Tibial artery (tissue), 4 donors: ENCODE data around the gene ROBO2.

ENCODE experiments used
- DNase-seq, 2 donors: peaks; one replicate each; pipeline ENCODE4 v3.0.0-alpha.2; 2019
- H3K27ac ChIP-seq, 2 donors: fragments of 200-600 bp; sonication (generic) in 1 of 2; 1 replicate in 1 of 2; 2 replicates in 1 of 2; pipeline ENCODE4 v1.5.1; 2018 to 2019; ENCODE audit warnings: mild to moderate bottlenecking in 1 of 2
- H3K27me3 ChIP-seq, 2 donors: fragments of 200-600 bp; sonication (generic) in 1 of 2; one replicate each; pipeline versions ENCODE4 v1.5.1 to v1.6.0; 2016 to 2019
- H3K36me3 ChIP-seq, 3 donors: fragments of 200-600 bp; sonication (generic) in 2 of 3; one replicate each; pipeline ENCODE4 v1.5.1; 2016 to 2019; ENCODE audit warnings: mild to moderate bottlenecking in 2 of 3
- H3K4me1 ChIP-seq, 4 donors: fragments of 200-600 bp; sonication (generic) in 2 of 4; 1 replicate in 3 of 4; 2 replicates in 1 of 4; pipeline ENCODE4 v1.5.1; 2016 to 2019
- H3K4me3 ChIP-seq, 2 donors: fragments of 200-600 bp; sonication (generic) in 1 of 2; 1 replicate in 1 of 2; 2 replicates in 1 of 2; pipeline ENCODE4 v1.5.1; 2018 to 2019; ENCODE audit warnings: mild to moderate bottlenecking in 2 of 2
- H3K9me3 ChIP-seq, 3 donors: fragments of 200-600 bp; sonication (generic) in 1 of 3; one replicate each; pipeline ENCODE4 v1.5.1; 2016 to 2019
- CTCF ChIP-seq, 2 experiments: fragments of 200-600 bp in 1 of 2; fragments of 450-650 bp in 1 of 2; IDR thresholded peaks; one replicate each; pipeline ENCODE4 v1.5.1; 2017 to 2019; ENCODE audit warnings: antibody characterized with exemption in 2 of 2, mild to moderate bottlenecking in 1 of 2, moderate library complexity in 1 of 2
- intact Hi-C: fragments of 100-400 bp; cut with DNase I; formaldehyde crosslinking; loops from one replicate; pipeline ENCODE4 v1.15.0; 2023; ENCODE audit warnings: low total_unique reads

Gene ROBO2

GRCh38 chr3:77042343-77042742, 2.4 kb downstream of the ROBO2 start:
- DNase-seq, result no peak
- Histone ChIP-seq H3K9me3 (no peaks in the 10 kb centered on the region), H3K4me3 (no peak overlapping the region), H3K27me3 (no peaks in the 10 kb centered on the region), H3K36me3 (no peaks in the 10 kb centered on the region), H3K27ac (no peak overlapping the region), H3K4me1 (peaks cover 0 to 22% (median 12%) of the 10 kb centered on the region in 4 donors)
- TF ChIP-seq CTCF (IDR thresholded peaks at IDR 0.05), result no peak
- intact Hi-C loops, result loop anchor here (5.0 kb wide), 2 partner anchors 210 to 1600 kb away; no protein-coding TSS in a partner anchor

GRCh38 chr3:77042882-77043281, 3.0 kb downstream of the ROBO2 start:
- TF ChIP-seq CTCF (IDR thresholded peaks at IDR 0.05), result no peak
- Histone ChIP-seq H3K4me3 (no peak overlapping the region), H3K9me3 (no peaks in the 10 kb centered on the region), H3K4me1 (peaks cover 0 to 22% (median 12%) of the 10 kb centered on the region in 4 donors), H3K36me3 (no peaks in the 10 kb centered on the region), H3K27me3 (no peaks in the 10 kb centered on the region), H3K27ac (no peak overlapping the region)
- DNase-seq, result no peak
- intact Hi-C loops, result loop anchor here (5.0 kb wide), 2 partner anchors 209 to 1599 kb away; no protein-coding TSS in a partner anchor

DNA sequence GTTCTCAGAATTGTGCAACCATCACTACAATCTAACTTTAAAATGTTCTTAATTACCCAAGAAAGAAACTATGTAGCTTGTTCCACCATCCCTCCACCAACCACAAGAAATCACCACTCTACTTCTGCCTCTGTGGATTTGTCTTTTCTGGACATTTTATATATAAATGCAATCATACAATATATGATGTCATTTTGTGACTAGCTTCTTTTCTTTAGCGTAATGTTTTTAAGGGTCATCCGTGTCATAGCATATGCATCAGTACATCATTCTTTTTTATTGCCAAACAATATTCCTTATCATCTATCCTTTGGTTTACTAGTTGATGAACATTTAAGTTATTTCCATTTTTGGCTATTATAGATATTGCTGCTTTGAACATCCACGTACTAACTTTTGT, 5.8 kb downstream of the ROBO2 start:
- Histone ChIP-seq H3K4me1 (no peaks in the 10 kb centered on the region), H3K27me3 (no peaks in the 10 kb centered on the region), H3K4me3 (no peak overlapping the region), H3K9me3 (no peaks in the 10 kb centered on the region), H3K36me3 (no peaks in the 10 kb centered on the region), H3K27ac (no peak overlapping the region)
- DNase-seq, result no peak
- TF ChIP-seq CTCF (IDR thresholded peaks at IDR 0.05), result no peak
- intact Hi-C loops, result no loop called here

DNA sequence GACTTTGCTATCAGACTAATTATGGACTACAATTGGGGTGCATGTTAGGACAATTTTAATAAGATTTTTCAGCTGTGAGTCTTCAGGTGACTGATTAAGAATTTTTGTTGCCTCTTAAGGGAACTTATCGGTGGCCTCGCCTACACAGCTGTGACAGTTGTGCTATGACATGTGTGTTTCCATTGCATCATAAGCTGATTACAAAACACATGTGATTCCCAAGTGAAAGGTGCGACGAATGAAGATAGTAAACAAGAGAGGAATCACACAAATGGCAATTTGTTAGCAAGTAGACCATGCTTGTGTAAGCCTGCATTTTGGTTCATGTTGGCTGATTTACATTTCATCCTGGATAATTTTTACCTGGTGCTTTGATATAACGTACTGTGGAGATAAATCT, 8.3 kb downstream of the ROBO2 start:
- no peak overlapping the region for H3K4me3 ChIP-seq
- no peaks in the 10 kb centered on the region for H3K9me3 ChIP-seq
- H3K4me1 ChIP-seq, result no peaks in the 10 kb centered on the region
- no peaks in the 10 kb centered on the region for H3K27me3 ChIP-seq
- no peaks in the 10 kb centered on the region for H3K36me3 ChIP-seq
- no peak overlapping the region for H3K27ac ChIP-seq
- no peak for TF ChIP-seq CTCF (IDR thresholded peaks at IDR 0.05)
- DNase-seq, result no peak
- intact Hi-C loops, result no loop called here

- intact Hi-C loops, result no loop called here
- no peak for TF ChIP-seq CTCF (IDR thresholded peaks at IDR 0.05)
- Histone ChIP-seq H3K36me3 (no peaks in the 10 kb centered on the region), H3K4me1 (no peaks in the 10 kb centered on the region), H3K4me3 (no peak overlapping the region), H3K27ac (no peak overlapping the region), H3K9me3 (no peaks in the 10 kb centered on the region), H3K27me3 (no peaks in the 10 kb centered on the region)
- DNase-seq, result no peak
Observed at GRCh38 chr3:77051591-77051990, 11.7 kb downstream of the ROBO2 start.

GRCh38 chr3:77052051-77052501, 12.2 kb downstream of the ROBO2 start:
- Histone ChIP-seq H3K4me3 (no peak overlapping the region), H3K4me1 (no peaks in the 10 kb centered on the region), H3K36me3 (no peaks in the 10 kb centered on the region), H3K9me3 (no peaks in the 10 kb centered on the region), H3K27ac (no peak overlapping the region), H3K27me3 (no peaks in the 10 kb centered on the region)
- intact Hi-C loops, result no loop called here
- no peak for DNase-seq
- TF ChIP-seq CTCF (IDR thresholded peaks at IDR 0.05), result no peak
